CD4-positive, alpha-beta T cell treated with Interleukin-15 for 4 hours (primary cell): ENCODE results near the gene HLA-DRA.

Experiments
- DNase-seq: peaks from one replicate; pipeline ENCODE4 v3.0.0-alpha.2; 2020; ENCODE audit warnings: low spot score

HLA-DRA gene

DNA sequence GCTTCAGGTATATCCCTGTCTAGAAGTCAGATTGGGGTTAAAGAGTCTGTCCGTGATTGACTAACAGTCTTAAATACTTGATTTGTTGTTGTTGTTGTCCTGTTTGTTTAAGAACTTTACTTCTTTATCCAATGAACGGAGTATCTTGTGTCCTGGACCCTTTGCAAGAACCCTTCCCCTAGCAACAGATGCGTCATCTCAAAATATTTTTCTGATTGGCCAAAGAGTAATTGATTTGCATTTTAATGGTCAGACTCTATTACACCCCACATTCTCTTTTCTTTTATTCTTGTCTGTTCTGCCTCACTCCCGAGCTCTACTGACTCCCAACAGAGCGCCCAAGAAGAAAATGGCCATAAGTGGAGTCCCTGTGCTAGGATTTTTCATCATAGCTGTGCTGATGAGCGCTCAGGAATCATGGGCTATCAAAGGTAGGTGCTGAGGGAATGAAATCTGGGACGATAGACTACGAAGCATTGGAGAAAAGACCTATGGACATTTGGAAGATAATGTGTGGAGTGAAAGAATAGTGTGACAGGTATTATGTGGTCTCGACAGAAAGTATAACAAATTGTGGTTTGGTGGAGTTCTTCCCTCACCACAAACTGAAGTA is at the start of gene HLA-DRA:
HLA-DRA (plus strand) TSS at position 286 of the 613 bp plus-strand sequence; CDS start at position 350, 64 bp downstream.
- peak; percentile 87 for DNase-seq

DNA sequence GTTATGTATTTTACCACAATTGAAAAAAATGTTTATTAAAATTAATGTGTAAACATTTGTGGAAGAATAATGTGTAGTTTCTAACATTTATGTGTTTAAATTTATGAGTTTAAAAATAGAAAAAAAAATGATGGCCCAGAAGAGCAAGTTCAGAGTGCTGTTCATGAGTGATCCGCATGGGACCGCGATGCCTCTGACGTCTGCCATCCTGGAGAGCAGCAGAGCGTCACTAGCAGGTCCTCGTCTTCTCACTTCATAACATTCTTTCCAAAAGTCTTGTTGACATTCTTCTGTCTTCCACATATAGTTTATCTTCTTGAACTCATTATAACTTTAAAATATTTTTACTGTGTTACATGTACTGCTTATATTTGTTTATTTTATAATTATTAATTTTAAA is 48.2 kb upstream of the HLA-DRA start:
- DNase-seq = no peak

- DNase-seq = no peak
Measured at GRCh38 chr6:32393665-32394420, 45.8 kb upstream of the HLA-DRA start.

- DNase-seq = no peak
Measured at GRCh38 chr6:32396028-32396427, 43.7 kb upstream of the HLA-DRA start.

DNA sequence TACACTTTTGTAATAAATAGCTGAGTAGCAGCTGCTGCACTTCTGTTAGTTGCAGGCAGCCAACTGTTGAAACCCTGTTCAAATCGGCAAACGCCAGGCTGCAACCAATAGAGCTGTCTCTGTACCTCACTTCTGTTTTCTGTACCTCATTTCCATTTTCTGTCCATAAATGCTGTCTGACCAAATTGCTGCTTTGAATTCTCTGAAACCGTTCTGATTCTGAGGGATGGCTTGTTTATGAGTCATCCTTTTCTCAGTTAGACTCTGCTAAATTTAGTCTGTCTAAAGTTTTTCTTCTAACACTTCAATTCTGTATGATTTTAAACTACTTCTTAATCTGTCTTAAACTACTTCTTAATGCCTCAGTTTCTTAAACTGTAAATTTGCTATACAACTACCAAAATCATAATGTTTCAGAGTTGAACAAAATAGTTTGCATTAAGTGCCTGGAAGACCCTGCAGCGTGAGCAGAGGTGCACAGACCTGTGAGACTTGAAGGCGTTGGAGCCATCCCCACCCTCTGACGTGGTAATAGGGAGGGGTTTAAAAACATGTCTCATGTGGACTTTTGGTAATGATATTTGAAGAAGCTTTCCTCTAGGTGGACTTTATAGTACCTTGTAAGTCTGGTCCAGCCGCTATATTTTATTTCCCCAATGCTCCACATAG is 42.3 kb upstream of the HLA-DRA start:
- no peak for DNase-seq

DNA sequence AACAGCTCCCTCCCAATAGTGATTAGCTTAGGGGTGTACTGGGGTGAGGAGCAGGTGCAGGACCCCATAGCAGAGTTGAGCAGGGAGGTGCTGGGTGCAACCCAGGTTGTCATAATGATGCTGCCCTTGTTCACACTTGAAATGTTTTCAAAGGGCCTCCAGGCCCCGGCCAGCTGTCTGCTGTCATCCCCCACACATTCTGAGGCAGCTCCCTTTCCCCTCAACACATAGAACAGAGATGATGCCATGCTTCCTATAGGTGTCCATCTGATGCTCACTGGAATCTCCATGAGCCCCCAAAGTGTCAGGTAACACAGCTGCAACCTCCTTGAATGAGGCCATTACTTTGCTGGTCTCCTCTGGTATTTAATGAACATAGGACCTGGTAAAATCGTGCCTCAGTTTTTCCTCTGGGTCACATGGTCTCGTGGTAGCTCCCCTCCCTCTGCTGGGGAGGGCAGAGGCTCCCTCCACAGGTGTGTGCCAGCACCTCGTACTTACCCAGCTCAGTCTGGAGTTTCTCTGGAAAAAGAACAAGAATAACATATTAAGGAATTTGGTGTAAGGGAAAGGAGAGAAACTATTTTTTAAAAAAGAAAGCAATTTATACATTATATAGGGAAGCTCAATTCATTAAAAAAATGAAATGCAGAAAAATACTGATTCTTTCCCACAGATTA is 38.3 kb upstream of the HLA-DRA start:
- DNase-seq = no peak

- no peak for DNase-seq
Measured at GRCh38 chr6:32402812-32403211, 36.9 kb upstream of the HLA-DRA start.

DNA sequence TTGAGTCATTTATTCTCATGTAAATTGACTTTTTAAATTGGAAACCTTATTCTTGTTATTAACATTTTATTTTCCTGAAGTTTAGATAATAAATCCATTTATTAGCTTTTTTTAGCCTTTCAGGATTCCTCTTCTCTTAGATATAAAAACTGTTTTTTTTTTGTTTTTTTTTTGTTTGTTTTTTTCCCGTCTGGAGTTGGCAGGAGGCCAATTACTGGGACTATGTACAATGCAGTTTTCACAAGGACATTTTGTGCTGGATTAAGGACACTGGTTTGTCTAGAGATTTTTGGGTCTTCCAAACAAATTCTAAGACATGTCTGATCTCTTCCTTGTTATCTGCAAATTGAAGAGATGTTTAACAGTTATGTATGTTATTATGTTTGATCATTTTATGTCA is 34.0 kb upstream of the HLA-DRA start:
- DNase-seq = no peak

DNA sequence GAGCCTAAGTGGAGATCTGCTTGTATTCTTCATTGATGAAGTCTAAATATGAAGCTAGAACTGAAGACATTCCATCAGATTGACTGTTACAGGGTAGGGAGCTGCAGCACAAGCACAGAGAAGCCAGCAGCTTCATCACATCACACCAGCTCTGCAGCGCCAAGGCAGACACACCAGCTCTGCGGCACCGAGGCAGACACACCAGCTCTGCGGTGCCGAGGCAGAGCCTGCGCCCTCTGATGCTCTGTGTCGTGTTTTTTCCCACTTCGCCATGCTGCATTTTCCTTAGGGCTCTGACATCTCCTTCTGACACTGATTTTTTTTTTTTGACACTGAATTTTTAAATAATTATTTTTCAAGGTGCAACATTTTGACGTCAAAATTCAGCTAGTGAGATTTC is 33.5 kb upstream of the HLA-DRA start:
- no peak for DNase-seq

DNA sequence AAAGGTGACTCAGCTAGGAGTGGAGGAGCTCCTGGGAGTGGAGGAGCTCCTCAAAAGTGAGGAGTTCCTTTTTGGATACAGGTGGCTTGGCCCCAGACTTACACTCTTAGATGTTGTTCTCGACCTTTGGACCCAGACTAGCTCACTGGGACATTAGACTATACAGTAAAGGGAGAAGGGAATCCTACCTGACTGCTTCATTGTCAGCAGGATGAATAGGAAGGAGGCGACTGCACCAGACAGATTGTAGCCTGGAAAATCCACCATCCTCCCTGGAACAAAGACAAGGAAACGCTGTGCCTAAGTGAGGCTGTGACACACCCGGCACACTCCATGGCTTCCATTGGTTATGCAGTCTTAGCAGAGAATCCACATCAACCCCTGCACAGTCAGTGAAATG is 32.8 kb upstream of the HLA-DRA start, which contains the start of gene BTNL2:
BTNL2 (minus strand) TSS at position 325 of the 400 bp plus-strand sequence; CDS start at position 267, 58 bp downstream.
- no peak for DNase-seq

DNA sequence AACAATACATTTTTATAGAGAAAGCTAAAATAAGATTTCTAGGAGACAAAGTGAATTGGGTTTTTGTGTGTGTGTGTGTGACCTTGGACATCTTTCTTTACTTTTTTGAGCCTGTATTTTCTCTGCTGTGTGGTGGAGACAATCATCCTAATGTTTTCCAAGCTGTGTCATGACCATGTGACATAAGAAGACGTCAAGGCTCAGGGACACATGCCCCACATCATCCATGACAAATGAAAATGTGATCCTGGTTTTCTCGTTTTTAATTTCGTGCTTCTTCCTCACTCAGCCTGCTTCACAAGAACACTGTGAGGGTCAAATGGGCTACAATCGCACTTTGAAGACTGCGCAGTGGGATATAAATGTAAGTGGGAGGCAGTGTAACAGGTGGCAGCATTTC is 28.8 kb upstream of the HLA-DRA start:
- no peak for DNase-seq

- no peak for DNase-seq
Measured at GRCh38 chr6:32411566-32412327, 27.9 kb upstream of the HLA-DRA start.

DNA sequence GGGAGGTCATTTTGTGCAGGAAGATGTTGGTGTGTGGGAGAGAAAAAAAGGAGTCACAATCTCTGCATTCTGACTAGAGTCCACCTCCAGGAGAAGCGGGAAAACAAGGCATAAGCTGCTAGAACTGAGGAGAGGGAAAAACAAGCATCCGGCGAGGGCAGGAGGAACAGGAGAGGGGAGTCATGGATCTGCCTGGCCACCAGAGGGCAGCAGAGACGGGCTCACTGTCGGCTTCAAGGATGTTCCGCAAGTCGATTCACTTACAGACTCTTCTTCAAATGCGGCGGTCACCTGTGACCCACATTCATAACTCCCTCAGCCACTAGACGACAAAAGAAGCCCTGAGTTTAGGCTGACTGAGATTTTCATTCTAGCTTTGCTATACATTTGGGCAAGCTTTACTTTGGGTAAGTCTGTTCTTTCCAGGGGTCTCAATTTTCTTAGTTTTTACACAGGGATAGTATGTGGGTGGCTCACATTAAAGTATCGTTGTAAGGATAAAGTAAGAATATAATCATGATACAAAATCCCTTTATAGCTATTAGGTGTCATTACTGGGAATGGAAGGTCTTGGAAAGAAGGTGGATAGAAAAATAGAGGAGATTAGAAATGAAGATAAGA is 26.1 kb upstream of the HLA-DRA start:
- peak; percentile 79 for DNase-seq

DNA sequence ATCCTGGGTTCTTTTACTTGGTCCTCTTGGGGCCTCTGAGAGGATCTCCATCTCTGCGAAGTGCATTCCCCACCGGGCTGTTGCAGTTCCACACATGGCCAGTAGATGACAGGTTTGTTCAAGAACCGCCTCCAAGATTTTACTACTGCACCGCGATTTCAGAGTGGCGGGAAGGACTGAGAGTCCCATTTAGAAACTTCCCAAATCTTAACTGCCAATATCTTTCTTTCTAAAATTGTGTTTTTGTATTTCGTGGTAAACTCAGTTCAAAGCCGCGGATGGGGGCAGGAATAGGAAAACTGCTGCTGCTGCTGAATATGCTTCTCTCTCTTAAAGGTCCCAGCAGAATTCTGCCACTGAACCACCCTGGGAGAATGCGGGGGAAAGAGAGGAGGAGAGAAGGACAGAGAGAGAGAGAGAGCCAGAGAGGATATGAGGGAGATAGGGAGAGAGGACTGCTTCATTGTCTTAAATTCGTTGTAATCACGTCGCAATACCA is 24.1 kb upstream of the HLA-DRA start:
- peak; percentile 78 for DNase-seq

- DNase-seq = no peak
Measured at GRCh38 chr6:32416036-32416435, 23.7 kb upstream of the HLA-DRA start.

DNA sequence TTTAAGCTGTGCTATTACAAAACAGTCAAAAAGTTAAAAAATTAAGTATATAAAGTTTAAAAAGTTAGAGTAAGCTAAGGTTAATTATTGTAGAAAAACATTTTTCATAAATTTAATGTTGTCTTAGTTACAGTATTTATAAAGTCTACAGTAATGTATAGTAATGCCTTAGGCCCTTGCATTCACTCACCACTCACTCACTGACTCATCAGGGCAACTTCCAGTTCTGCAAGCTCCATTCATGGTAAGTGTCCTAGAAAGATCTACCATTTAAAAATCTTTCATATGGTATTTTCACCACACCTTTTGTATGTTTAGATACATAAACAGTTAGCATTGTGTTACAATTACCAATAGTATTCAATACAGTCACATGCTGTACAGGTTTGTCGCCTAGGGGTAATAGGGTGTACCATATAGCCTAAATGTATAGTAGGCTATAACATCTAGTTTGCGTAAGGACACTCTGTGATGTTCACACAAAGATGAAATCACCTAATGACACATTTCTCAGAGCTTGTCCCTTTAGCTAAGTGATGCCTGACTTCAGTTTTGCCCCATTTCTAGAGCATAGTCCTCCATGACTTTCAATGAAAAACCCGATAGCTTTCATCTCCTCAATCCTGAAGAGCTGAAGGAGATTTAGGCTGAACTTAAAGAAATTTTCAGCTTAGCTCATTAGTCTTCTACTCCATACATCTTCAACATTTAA is 14.9 kb upstream of the HLA-DRA start:
- DNase-seq = no peak

- DNase-seq = no peak
Measured at GRCh38 chr6:32426338-32426737, 13.3 kb upstream of the HLA-DRA start.

- DNase-seq = no peak
Measured at GRCh38 chr6:32427218-32427617, 12.5 kb upstream of the HLA-DRA start.

DNA sequence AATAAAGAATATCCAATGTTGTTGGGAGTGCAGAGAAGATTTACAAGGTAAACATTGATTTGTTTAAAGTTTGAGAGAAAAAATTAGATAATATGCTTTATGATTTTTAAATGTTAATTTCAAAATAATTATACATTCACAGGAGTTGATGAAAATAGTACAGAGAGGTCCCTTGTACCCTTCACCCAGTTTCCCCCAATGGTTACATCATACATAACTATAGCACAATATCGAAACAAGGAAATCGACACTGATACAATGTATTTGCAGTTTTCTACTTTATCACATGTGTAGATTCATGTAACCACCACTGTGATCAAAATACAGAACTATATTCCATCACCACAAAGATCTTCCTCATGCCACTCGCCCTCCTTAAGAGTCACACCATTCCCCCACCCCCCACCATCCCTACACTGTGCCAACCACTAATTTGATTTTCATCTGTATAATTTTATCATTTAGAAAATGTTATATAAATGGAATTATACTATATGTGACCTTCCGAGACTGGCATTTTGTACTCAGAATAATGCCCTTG is 11.7 kb upstream of the HLA-DRA start:
- no peak for DNase-seq

DNA sequence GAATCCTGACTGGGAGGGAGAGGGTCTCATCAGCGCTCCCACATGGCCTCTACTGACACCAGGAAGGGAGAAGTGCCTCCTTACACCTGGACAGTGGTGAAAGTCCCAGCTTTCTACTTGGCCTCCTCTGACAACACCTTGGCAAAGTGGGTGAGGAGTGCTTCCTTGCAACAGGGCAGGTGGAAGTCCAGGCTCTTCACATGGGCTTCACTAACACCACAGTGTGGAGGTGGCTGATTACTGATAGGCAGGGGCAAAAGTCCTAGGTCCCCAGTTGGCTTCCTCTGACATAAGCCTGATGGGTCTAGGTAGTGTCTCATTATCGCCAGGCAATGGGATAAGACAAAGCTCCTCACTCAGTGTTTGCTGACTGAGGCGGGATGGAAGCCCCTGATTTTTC is 9.5 kb upstream of the HLA-DRA start:
- DNase-seq = no peak
